K562 (cell line): ENCODE measurements around the gene PARP4. TPM values are rescaled to one million over a fixed set of nuclear protein-coding genes. Genes with fewer than 3 reads are reported as not detected.
A peak's percentile ranks its signal among the peaks of the same experiment; 100 is the strongest.

Experiments
- ATAC-seq: fragments of 200-7000 bp; cut with Tn5 transposase; 3 replicates; pipeline ENCODE4 v1.9.1; 2020; ENCODE audit warnings: moderate library complexity
- BruUV-seq: library from RNA; stranded (reverse); fragments of 400-500 nt; replicated peaks from 2 replicates; lab custom pipeline; 2021; lab: Mats Ljungman, UMichigan
- CTCF ChIA-PET: fragments of 300-600 bp; formaldehyde crosslinking; extraction: SDS; loops from one replicate; lab custom pipeline; 2021; ENCODE audit warnings: low intra/inter-chr PET ratio; lab: Yijun Ruan, JAX
- POLR2A ChIA-PET: fragments of 300-600, 350-650 bp; sonication (Branson Sonifier 250); formaldehyde crosslinking; extraction: SDS; loops from one replicate; lab custom pipeline; 2021; ENCODE audit warnings: antibody characterized with exemption, inconsistent platforms; lab: Yijun Ruan, JAX
- DNase-seq, 4 experiments: peaks; one replicate each; pipeline versions ENCODE4 v3.0.0 to v3.0.0-alpha.2; 2011 to 2018; ENCODE audit warnings: low spot score in 3 of 4, mixed read lengths in 3 of 4; ENCODE audit errors: extremely low read depth in 1 of 4
- FAIRE-seq: peaks from 2 replicates; lab custom pipeline; 2011; peaks lifted over from hg19 to GRCh38; lab: Jason Lieb, UNC
- H2AFZ ChIP-seq: 2 replicates; pipeline ENCODE4 v1.6.0; 2011; ENCODE audit warnings: low read depth, low read length, control low read depth, inconsistent platforms
- H3K27ac ChIP-seq: fragments of 200-600 bp; 3 replicates; pipeline ENCODE4 v1.8.0; 2011; ENCODE audit warnings: low read depth, mild to moderate bottlenecking, control low read depth, inconsistent platforms, low read length, moderate library complexity, mixed read lengths; ENCODE audit errors: extremely low read depth
- H3K27me3 ChIP-seq, 2 experiments: fragments of 300-600 bp in 1 of 2; 2 replicates in 1 of 2; 3 replicates in 1 of 2; pipeline versions ENCODE4 v1.6.0 to v1.8.0; 2011; ENCODE audit warnings: inconsistent platforms in 2 of 2, low read length in 2 of 2, mild to moderate bottlenecking in 1 of 2, mixed read lengths in 1 of 2, moderate library complexity in 1 of 2; ENCODE audit not compliant: control insufficient read depth in 2 of 2, insufficient read depth in 2 of 2
- H3K36me3 ChIP-seq: fragments of 300-600 bp; 3 replicates; pipeline ENCODE4 v1.8.0; 2011; ENCODE audit warnings: mild to moderate bottlenecking, low read length, inconsistent platforms; ENCODE audit not compliant: control insufficient read depth, insufficient read depth
- H3K4me1 ChIP-seq, 2 experiments: fragments of 200-600 bp in 1 of 2; replicated peaks in 1 of 2; 2 replicates in 1 of 2; 3 replicates in 1 of 2; pipeline versions ENCODE4 v1.5.1 to v1.8.0; 2011; ENCODE audit warnings: inconsistent platforms in 2 of 2, low read length in 2 of 2, mild to moderate bottlenecking in 1 of 2, mixed read lengths in 1 of 2, moderate library complexity in 1 of 2; ENCODE audit not compliant: control insufficient read depth in 2 of 2, insufficient read depth in 2 of 2
- H3K4me2 ChIP-seq: 2 replicates; pipeline ENCODE4 v1.6.1; 2011; ENCODE audit warnings: low read length, control low read depth, inconsistent platforms, mixed read lengths; ENCODE audit not compliant: insufficient read depth
- H3K4me3 ChIP-seq: fragments of 200-600 bp; sonication (generic), shearing (Covaris generic); 2 replicates; pipeline ENCODE4 v1.5.1; 2016; ENCODE audit warnings: control low read depth, inconsistent platforms
- H3K79me2 ChIP-seq: fragments of 200-600 bp; 3 replicates; pipeline ENCODE4 v1.8.0; 2011; ENCODE audit warnings: low read length, inconsistent platforms; ENCODE audit not compliant: control insufficient read depth, insufficient read depth
- H3K9ac ChIP-seq, 2 experiments: 2 replicates each; pipeline versions ENCODE4 v1.6.0 to v1.6.1; 2011; ENCODE audit warnings: low read depth in 2 of 2, low read length in 2 of 2, control low read depth in 1 of 2, inconsistent platforms in 1 of 2, mild to moderate bottlenecking in 1 of 2, mixed read lengths in 1 of 2; ENCODE audit not compliant: insufficient read depth in 1 of 2
- H3K9me1 ChIP-seq: one replicate; pipeline ENCODE4 v1.6.0; 2011; ENCODE audit warnings: inconsistent platforms, mild to moderate bottlenecking, low read length, moderate library complexity; ENCODE audit not compliant: control insufficient read depth, insufficient read depth
- H3K9me3 ChIP-seq: replicated peaks from 2 replicates; pipeline ENCODE4 v1.5.1; 2011; ENCODE audit warnings: low read depth, low read length, inconsistent platforms; ENCODE audit not compliant: control insufficient read depth, insufficient read depth
- H4K20me1 ChIP-seq: replicated peaks from 2 replicates; pipeline ENCODE4 v1.6.1; 2011; ENCODE audit warnings: low read length, inconsistent platforms, mixed read lengths; ENCODE audit not compliant: control insufficient read depth, insufficient read depth
- EP400 ChIP-seq: fragments of 450-650 bp; IDR thresholded peaks from 2 replicates; pipeline ENCODE4 v1.6.1; 2017; ENCODE audit warnings: antibody characterized with exemption, mild to moderate bottlenecking, moderate library complexity
- FOSL1 ChIP-seq: fragments of 200-800 bp; sonication (Bioruptor generic); conservative IDR thresholded peaks from 2 replicates; pipeline ENCODE4 v1.6.1; 2016; ENCODE audit warnings: missing genetic modification characterization, missing compliant biosample characterization
- GABPA ChIP-seq: fragments of 200-800 bp; sonication (Bioruptor generic); conservative IDR thresholded peaks from 2 replicates; pipeline ENCODE4 v1.6.1; 2016; ENCODE audit warnings: low read depth, missing genetic modification characterization, missing compliant biosample characterization
- KDM5B ChIP-seq: fragments of 200-600 bp; sonication (generic); IDR thresholded peaks from 2 replicates; pipeline ENCODE4 v1.6.1; 2012; ENCODE audit warnings: low read depth, mild to moderate bottlenecking, moderate library complexity, low read length, control low read depth, inconsistent platforms; ENCODE audit not compliant: insufficient replicate concordance
- MCM3 ChIP-seq: fragments of 450-650 bp; IDR thresholded peaks from 2 replicates; pipeline ENCODE4 v1.6.1; 2016
- NRF1 ChIP-seq, 2 experiments: fragments of 450-650 bp; IDR thresholded peaks in 1 of 2; conservative IDR thresholded peaks in 1 of 2; 2 replicates each; pipeline ENCODE4 v1.6.1; 2014; ENCODE audit warnings: mild to moderate bottlenecking in 2 of 2
- PHF8 ChIP-seq: fragments of 200-600 bp; sonication (generic); IDR thresholded peaks from 2 replicates; pipeline ENCODE4 v1.6.1; 2012; ENCODE audit warnings: mixed run types, mild to moderate bottlenecking, inconsistent platforms, low read length, moderate library complexity, borderline replicate concordance
- POLR2H ChIP-seq: IDR thresholded peaks from 2 replicates; pipeline ENCODE4 v1.6.1; 2016; ENCODE audit warnings: missing genetic modification characterization, low read depth, mild to moderate bottlenecking, control low read depth, missing compliant biosample characterization, moderate library complexity
- PRDM10 ChIP-seq: fragments of 450-650 bp; IDR thresholded peaks from 2 replicates; pipeline ENCODE4 v1.6.1; 2018; ENCODE audit not compliant: partially characterized antibody
- SMARCA4 ChIP-seq: fragments of 450-650 bp; IDR thresholded peaks from 2 replicates; pipeline ENCODE4 v1.6.1; 2016
- SREBF2 ChIP-seq: sonication (generic); formaldehyde crosslinking; IDR thresholded peaks from 2 replicates; pipeline ENCODE4 v1.4.0; 2020; ENCODE audit warnings: mild to moderate bottlenecking, missing genetic modification reagents
- XRCC4 ChIP-seq: IDR thresholded peaks from one replicate; pipeline ENCODE4 v1.6.1; 2011; ENCODE audit not compliant: insufficient read depth, insufficient read length; ENCODE audit errors: extremely low read depth
- ZKSCAN8 ChIP-seq: fragments of 200-800 bp; sonication (Bioruptor generic); IDR thresholded peaks from 2 replicates; pipeline ENCODE4 v1.6.1; 2016; ENCODE audit warnings: missing genetic modification characterization, missing compliant biosample characterization
- ZNF584 ChIP-seq: fragments of 200-800 bp; sonication (Bioruptor generic); IDR thresholded peaks from 2 replicates; pipeline ENCODE4 v1.6.1; 2016; ENCODE audit warnings: low read depth, mild to moderate bottlenecking, missing genetic modification characterization, missing compliant biosample characterization
- ZNF766 ChIP-seq: fragments of 200-800 bp; sonication (Bioruptor generic); conservative IDR thresholded peaks from 2 replicates; pipeline ENCODE4 v1.6.1; 2016; ENCODE audit warnings: missing genetic modification characterization, missing compliant biosample characterization
- WGBS: fragments of 100-300 bp; shearing (Covaris generic); methylation state at CpG from one replicate; pipeline ENCODE4 v1.1.6; 2016; ENCODE audit warnings: low coverage, mixed read lengths; ENCODE audit not compliant: insufficient coverage; ENCODE audit errors: missing lambda C conversion rate; 5-methylcytosine and 5-hydroxymethylcytosine counted together
- in situ Hi-C: fragments of 300-500 bp; cut with MboI; formaldehyde crosslinking; loops from 4 replicates; pipeline ENCODE4 v1.15.0; 2018; ENCODE audit warnings: inconsistent platforms, mixed read lengths
- intact Hi-C: fragments of 100-400 bp; cut with micrococcal nuclease; formaldehyde crosslinking; loops from 2 replicates; pipeline ENCODE4 v1.14.2; 2022
- polyA plus RNA-seq, 8 experiments: library from polyadenylated mRNA; depleted of rRNA in 4 of 8; stranded (reverse) in 5 of 8; unstranded in 3 of 8; fragments of >200 nt; fragmentation: Nextera tagmentation in 2 of 8; fragmentation: Illumina TruSeq in 1 of 8; extraction: Ambion mirVana in 2 of 8; extraction: Trizol in 1 of 8; gene quantifications; 2 replicates each; pipeline versions ENCODE4 v1.2.1 to v1.2.3, GENCODE V29; 2011 to 2014; ENCODE audit warnings: inconsistent platforms in 1 of 8, missing spikeins in 1 of 8
- total RNA-seq, 7 experiments: library from RNA; depleted of rRNA in 6 of 7; stranded (reverse); fragments of >200 nt in 6 of 7; fragmentation: Illumina TruSeq in 2 of 7; extraction: Trizol in 2 of 7; gene quantifications; 2 replicates each; pipeline versions ENCODE4 v1.2.1 to v1.2.3, GENCODE V29; 2011 to 2021; ENCODE audit warnings: low replicate concordance in 1 of 7
- TF ChIP-seq, protein P1 (sequence below): fragments of 450-650 bp; IDR thresholded peaks from 2 replicates; pipeline ENCODE4 v1.6.1; 2016; ENCODE audit warnings: missing biosample characterization, missing genetic modification characterization

The PARP4 gene
- total and polyA plus RNA-seq, 9 of the 15 experiments (the other 6 are each of a cell fraction or from before 2014, with no cell fraction given), result 6.3 to 26.3 (median 18.8) TPM

DNA sequence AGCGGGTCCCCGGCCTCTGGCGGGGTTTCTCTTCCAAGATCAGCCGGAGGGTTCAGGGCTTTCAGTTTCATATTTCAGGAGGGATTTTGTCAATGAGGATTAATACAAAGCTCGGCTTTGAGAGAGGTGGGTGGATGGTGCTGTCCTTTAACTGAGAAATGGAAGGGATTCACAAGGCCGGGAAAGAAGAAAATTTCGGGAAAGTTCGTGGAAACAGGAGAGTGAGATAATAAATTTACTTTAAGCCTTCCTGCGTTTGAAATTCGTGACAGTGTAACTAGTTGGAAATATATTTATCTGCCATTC, 283 bp upstream of the PARP4 start (continued):
- TF ChIP-seq NRF1 (conservative IDR thresholded peaks at IDR 0.05 in 1 of 2, IDR thresholded peaks at IDR 0.05 in 1 of 2) (peak; percentile 63 to 65), KDM5B (peak; percentile 28), XRCC4 (no peak), SMARCA4 (no peak), SREBF2 (CRISPR knock-in tag) (no peak), GABPA (peak; percentile 62; the same call in 1 of the 2 replicates), PHF8 (peak; percentile 54; the same call in 1 of the 2 replicates)
- TF ChIP-seq, protein P1, sequence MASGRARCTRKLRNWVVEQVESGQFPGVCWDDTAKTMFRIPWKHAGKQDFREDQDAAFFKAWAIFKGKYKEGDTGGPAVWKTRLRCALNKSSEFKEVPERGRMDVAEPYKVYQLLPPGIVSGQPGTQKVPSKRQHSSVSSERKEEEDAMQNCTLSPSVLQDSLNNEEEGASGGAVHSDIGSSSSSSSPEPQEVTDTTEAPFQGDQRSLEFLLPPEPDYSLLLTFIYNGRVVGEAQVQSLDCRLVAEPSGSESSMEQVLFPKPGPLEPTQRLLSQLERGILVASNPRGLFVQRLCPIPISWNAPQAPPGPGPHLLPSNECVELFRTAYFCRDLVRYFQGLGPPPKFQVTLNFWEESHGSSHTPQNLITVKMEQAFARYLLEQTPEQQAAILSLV (tag), result no peak
- TF ChIP-seq, all 486 proteins: peak for 7

DNA sequence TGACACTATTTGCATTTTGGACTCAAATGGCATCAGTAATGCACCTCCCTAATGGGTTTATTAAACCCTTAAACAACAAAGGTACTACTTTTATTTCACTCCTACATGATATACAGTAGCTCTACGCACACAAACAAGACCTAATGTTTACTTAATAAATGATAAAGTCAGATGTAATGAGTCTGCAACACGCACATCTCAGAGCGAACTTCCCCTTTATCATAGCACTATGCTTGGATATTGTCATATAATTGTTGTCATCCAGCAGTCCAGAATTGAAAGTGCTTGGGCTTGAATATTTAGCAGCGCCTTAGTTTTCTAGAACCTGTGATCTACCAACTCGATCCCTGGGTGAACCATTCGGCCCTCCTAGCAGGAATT, 772 bp downstream of the PARP4 start:
- ATAC-seq (peak; percentile 13), DNase-seq (no peak), FAIRE-seq (peak; percentile 32)
- in situ Hi-C loops, result no loop called here
- H3K9ac ChIP-seq, result peak overlapping the region; percentile 86 to 98
- TF ChIP-seq MCM3 (no peak), ZKSCAN8 (peak; percentile 67; the same call in 1 of the 2 replicates), ZNF584 (CRISPR knock-in tag) (0 out of 2 replicates have a peak, but pooled peaks have one; percentile 5), EP400 (no peak), POLR2H (tag) (peak; percentile 15; the same call in 1 of the 2 replicates), PRDM10 (no peak), ZNF766 (CRISPR knock-in tag) (0 out of 2 replicates have a peak, but pooled peaks have one; percentile 10), FOSL1 (tag) (no peak)
- no peaks in the 10 kb centered on the region for H3K9me3 ChIP-seq
- no peaks in the 10 kb centered on the region for H3K36me3 ChIP-seq
- intact Hi-C loops, result no loop called here
- no peaks in the 10 kb centered on the region for H3K27me3 ChIP-seq
- no TSS peak for BruUV-seq
- peak overlapping the region; percentile 92 for H2AFZ ChIP-seq
- 0 out of 2 replicates have a peak, but pooled peaks cover 5% of the 10 kb centered on the region for H4K20me1 ChIP-seq
- no peaks in the 10 kb centered on the region for H3K9me1 ChIP-seq
- WGBS, result 2% methylated on average over 6 of the region's 6 CpGs
- peak overlapping the region; percentile 95 for H3K4me2 ChIP-seq
- H3K27ac ChIP-seq, result peak overlapping the region; percentile 96
- POLR2A ChIA-PET, result interaction anchor here (0.8 to 1.7 kb wide), 4 partner anchors 8 to 24 kb away, joined by 3 to 4 read pairs (median 3); no protein-coding TSS in a partner anchor
- peaks cover 47% of the 10 kb centered on the region for H3K79me2 ChIP-seq
- H3K4me1 ChIP-seq, result peaks cover 0 to 16% of the 10 kb centered on the region in 2 experiments; a peak in 2 of 5 replicates
- CTCF ChIA-PET, result no interaction called here
- peak overlapping the region; percentile 80 for H3K4me3 ChIP-seq
